Chondrocyte (in vitro differentiated cells): Measurements from ENCODE around the gene SEMA5A. TPM values are rescaled to one million over a fixed set of nuclear protein-coding genes. Genes with fewer than 3 reads are reported as not detected.

ENCODE experiments used
- DNase-seq: peaks from one replicate; pipeline ENCODE4 v3.0.0; 2021; ENCODE audit warnings: mixed read lengths, low spot score
- H3K27ac Mint-ChIP-seq: one replicate; pipeline ENCODE4 v1.8.0; 2021; ENCODE audit warnings: mild to moderate bottlenecking, moderate library complexity, mixed read lengths; ENCODE audit not compliant: unreplicated experiment
- H3K27me3 Mint-ChIP-seq: 2 replicates; pipeline ENCODE4 v1.8.0; 2021; ENCODE audit warnings: low read depth, mixed read lengths
- H3K36me3 Mint-ChIP-seq: 2 replicates; pipeline ENCODE4 v1.8.0; 2021; ENCODE audit warnings: low read depth, mixed read lengths
- H3K4me1 Mint-ChIP-seq: 2 replicates; pipeline ENCODE4 v1.8.0; 2021; ENCODE audit warnings: low read depth, mild to moderate bottlenecking, mixed read lengths
- H3K4me3 Mint-ChIP-seq: one replicate; pipeline ENCODE4 v1.8.0; 2021; ENCODE audit warnings: mild to moderate bottlenecking, moderate library complexity, mixed read lengths; ENCODE audit not compliant: unreplicated experiment
- H3K9me3 Mint-ChIP-seq: 2 replicates; pipeline ENCODE4 v1.8.0; 2021; ENCODE audit warnings: low read depth, mixed read lengths
- total RNA-seq: library from RNA; stranded (reverse); gene quantifications from 3 replicates; pipeline ENCODE4 v1.2.1, GENCODE V29; 2021
- TF ChIP-seq, protein P1 (sequence below): fragments of 200-600 bp; sonication (generic); IDR thresholded peaks from 2 replicates; pipeline ENCODE4 v1.5.0; 2021; ENCODE audit warnings: antibody characterized with exemption, mild to moderate bottlenecking, moderate library complexity

SEMA5A gene
- total RNA-seq, 1 donor from 2014 or later: 249 TPM

DNA sequence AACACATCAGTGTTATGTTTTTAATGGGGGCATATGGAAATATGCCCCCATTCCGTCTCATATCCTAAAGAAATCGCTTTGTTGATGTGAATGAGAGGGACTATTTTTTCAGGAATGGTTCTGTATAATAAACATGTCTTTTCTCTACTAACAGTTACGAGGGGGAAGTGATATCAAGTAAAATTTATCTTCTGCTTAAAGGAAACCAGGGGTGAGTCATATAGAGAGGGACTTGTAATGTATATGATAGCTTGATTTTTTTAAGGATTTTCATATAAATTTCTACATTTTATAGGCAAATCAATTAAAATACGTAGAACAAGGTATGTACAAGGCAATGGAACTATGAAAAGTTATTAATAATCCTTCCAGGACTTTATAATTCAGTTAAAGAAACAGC lies 207.1 kb downstream of the SEMA5A start:
- H3K4me1 Mint-ChIP-seq: peaks cover 75% of the 10 kb centered on the region
- no peak for DNase-seq
- TF ChIP-seq, protein P1, sequence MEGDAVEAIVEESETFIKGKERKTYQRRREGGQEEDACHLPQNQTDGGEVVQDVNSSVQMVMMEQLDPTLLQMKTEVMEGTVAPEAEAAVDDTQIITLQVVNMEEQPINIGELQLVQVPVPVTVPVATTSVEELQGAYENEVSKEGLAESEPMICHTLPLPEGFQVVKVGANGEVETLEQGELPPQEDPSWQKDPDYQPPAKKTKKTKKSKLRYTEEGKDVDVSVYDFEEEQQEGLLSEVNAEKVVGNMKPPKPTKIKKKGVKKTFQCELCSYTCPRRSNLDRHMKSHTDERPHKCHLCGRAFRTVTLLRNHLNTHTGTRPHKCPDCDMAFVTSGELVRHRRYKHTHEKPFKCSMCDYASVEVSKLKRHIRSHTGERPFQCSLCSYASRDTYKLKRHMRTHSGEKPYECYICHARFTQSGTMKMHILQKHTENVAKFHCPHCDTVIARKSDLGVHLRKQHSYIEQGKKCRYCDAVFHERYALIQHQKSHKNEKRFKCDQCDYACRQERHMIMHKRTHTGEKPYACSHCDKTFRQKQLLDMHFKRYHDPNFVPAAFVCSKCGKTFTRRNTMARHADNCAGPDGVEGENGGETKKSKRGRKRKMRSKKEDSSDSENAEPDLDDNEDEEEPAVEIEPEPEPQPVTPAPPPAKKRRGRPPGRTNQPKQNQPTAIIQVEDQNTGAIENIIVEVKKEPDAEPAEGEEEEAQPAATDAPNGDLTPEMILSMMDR: no peak
- peaks cover 13% of the 10 kb centered on the region for H3K36me3 Mint-ChIP-seq
- peak overlapping the region; percentile 34 for H3K27ac Mint-ChIP-seq
- H3K27me3 Mint-ChIP-seq: no peaks in the 10 kb centered on the region
- H3K4me3 Mint-ChIP-seq: no peak overlapping the region
- H3K9me3 Mint-ChIP-seq: peaks cover 4% of the 10 kb centered on the region

DNA sequence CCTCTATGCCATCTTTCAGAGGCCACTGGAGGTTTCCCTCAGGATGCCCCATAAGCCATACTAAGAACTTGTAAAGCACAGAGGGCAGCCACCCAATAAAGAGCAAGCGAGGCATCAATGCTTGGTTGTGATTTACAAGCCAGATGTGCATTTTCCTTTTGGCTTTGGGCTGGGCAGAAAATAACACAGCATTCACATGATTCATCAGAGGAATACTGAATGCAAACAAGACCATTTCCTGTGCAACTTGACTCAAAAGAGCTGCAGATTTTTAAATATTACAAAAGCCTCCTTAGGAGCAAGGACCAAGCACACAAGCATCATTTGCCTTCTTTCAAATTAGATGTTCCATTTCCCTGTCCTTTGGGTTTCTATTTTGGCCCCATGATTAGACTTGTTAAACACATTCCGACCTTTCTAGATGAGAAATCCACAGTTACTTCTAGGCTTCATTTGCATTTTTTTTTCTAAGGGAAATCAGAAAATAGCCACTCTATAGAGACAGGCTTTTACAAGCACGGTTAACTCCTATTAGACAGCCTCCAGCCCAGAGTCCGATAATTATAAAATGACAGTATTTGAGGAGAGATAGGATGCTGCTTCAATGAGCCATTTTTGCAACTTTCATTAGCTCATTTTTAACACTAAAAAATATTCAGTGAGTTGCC lies 207.8 kb downstream of the SEMA5A start:
- Mint-ChIP-seq H3K4me1 (peaks cover 68% of the 10 kb centered on the region), H3K9me3 (peaks cover 4% of the 10 kb centered on the region), H3K36me3 (peaks cover 14% of the 10 kb centered on the region), H3K27me3 (no peaks in the 10 kb centered on the region), H3K4me3 (no peak overlapping the region), H3K27ac (peak overlapping the region; percentile 80)
- DNase-seq: no peak
- TF ChIP-seq, protein P1: no peak

DNA sequence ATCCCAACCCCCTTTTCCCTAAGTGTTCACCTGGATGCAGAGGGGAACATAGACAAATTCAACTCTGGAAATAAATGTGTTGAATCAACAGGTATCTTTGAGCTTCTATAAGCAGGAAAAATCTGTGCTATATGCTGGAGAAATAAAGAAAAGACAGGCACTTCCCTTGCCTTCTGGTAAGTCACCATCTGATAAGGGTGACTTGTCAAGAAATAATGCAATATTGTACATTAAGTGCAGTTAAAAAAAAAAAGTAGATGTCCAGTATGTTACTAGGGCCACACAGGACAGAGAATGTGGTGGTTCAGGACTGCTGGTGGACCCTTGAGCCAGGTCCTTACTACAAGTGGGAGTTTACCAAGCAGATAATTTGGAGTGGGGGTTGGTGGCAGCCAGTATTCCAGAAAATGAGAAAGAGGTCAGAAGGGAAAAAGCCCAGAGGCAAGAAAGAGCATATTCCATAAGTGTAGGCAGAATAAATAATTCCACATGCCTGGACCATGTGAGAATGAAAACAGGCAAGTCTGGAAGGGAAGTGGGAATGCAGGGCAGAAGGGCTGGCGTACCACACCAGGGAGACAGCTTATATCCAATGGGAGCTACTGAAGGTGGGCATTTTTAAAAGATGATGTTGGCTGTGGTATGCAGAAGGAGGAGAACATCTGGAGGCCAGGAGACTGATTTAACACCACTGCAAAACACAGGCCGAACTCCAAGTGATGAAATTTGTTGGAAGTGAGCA lies 209.9 kb downstream of the SEMA5A start:
- Mint-ChIP-seq H3K4me3 (no peak overlapping the region), H3K4me1 (peaks cover 52% of the 10 kb centered on the region), H3K27me3 (no peaks in the 10 kb centered on the region), H3K36me3 (peaks cover 19% of the 10 kb centered on the region), H3K9me3 (peaks cover 4% of the 10 kb centered on the region), H3K27ac (no peak overlapping the region)
- no peak for DNase-seq
- TF ChIP-seq, protein P1: no peak

DNA sequence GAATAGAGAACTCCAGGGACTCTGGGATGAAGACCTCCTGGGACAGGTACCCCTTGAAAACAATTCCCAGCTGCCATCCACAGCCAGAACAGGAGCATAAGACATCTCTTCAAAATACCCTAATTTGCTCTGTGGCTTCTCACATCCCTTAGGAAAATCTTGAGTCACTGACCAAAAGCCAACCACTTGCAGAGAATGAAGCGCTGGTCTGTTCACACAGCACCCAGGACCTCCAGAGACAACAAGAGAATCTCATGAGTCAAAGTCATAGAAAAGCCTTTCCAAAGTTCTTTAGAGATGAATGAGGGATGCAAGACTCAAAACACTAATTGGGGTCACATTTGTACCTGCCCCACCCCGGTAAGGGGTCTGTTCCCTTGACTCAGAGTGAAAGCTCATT lies 210.6 kb downstream of the SEMA5A start:
- peaks cover 48% of the 10 kb centered on the region for H3K4me1 Mint-ChIP-seq
- DNase-seq: no peak
- TF ChIP-seq, protein P1: no peak
- H3K27me3 Mint-ChIP-seq: no peaks in the 10 kb centered on the region
- no peak overlapping the region for H3K27ac Mint-ChIP-seq
- H3K36me3 Mint-ChIP-seq: peaks cover 19% of the 10 kb centered on the region
- H3K9me3 Mint-ChIP-seq: peaks cover 4% of the 10 kb centered on the region
- H3K4me3 Mint-ChIP-seq: no peak overlapping the region

DNA sequence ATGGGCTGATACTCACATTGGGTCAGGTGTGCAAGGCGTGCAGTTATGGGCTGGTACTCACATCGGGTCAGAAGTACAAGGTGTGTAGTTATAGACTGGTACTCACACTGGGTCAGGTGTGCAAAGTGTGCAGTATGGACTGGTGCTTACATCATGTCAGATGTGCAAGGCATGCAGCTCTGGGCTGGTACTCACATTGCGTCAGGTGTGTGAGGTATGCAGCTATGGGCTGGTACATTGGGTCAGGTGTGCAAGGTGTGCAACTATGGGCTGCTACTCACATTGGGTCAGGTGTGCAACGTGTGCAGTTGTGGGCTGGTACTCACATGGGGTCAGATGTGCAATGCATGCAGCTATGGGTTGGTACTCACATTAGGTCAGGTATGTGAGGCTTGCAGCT lies 213.8 kb downstream of the SEMA5A start:
- TF ChIP-seq, protein P1: no peak
- no peaks in the 10 kb centered on the region for H3K27me3 Mint-ChIP-seq
- no peaks in the 10 kb centered on the region for H3K9me3 Mint-ChIP-seq
- peaks cover 16% of the 10 kb centered on the region for H3K36me3 Mint-ChIP-seq
- H3K4me1 Mint-ChIP-seq: peaks cover 27% of the 10 kb centered on the region
- no peak for DNase-seq
- H3K4me3 Mint-ChIP-seq: no peak overlapping the region
- H3K27ac Mint-ChIP-seq: no peak overlapping the region
